ENCODE results near the gene TRMT1. TPM values are rescaled to one million over a fixed set of nuclear protein-coding genes. Genes with fewer than 3 reads are reported as not detected.

TRMT1 gene
- total and polyA plus RNA-seq, 2 of the 8 experiments (the other 6 are each of a cell fraction or from before 2014, with no cell fraction given): 77.4 to 99.3 TPM

GRCh38 chr19:13066226-13066625 lies 50.3 kb downstream of the TRMT1 start (continued):
- no peak for TF ChIP-seq CHD7 (IDR thresholded peaks at IDR 0.05; ENCODE audit: insufficient replicate concordance, low read length)
- no peak for TF ChIP-seq MAFK (IDR thresholded peaks at IDR 0.05; ENCODE audit: low read depth, low read length)

Data from H1 (cell line).